Epithelial cell of prostate (primary cell): ENCODE results near the gene GAGE10.
"Not testable (repeated sequence)": the region's sequence is repeated elsewhere in the genome, so short reads cannot be mapped to it uniquely, and the experiment has no call there.

Experiments
- DNase-seq: peaks from one replicate; pipeline ENCODE4 v3.0.0-alpha.2; 2011; ENCODE audit warnings: low read depth, low spot score
- H3K27ac ChIP-seq: fragments of 450-650 bp; 2 replicates; pipeline ENCODE4 v1.5.1; 2017; ENCODE audit warnings: mild to moderate bottlenecking

GAGE10 gene

GRCh38 chrX:49316085-49316484 is 12.6 kb downstream of the GAGE10 start:
- no peak for DNase-seq
- no peak overlapping the region for H3K27ac ChIP-seq

GRCh38 chrX:49321737-49322136 is 18.3 kb downstream of the GAGE10 start, which contains the start of gene GAGE12J:
Gene GAGE12J (plus strand): TSS chrX:49322037. CDS start chrX:49323194, 1,157 bp downstream.
- DNase-seq, H3K27ac ChIP-seq: not testable (repeated sequence)

GRCh38 chrX:49322266-49322665 is 18.8 kb downstream of the GAGE10 start:
- DNase-seq, result not testable (repeated sequence)

GRCh38 chrX:49323735-49324134 is 20.3 kb downstream of the GAGE10 start:
- not testable (repeated sequence) for H3K27ac ChIP-seq, DNase-seq

More at GRCh38 chrX:49322266-49322665, 18.8 kb downstream of the GAGE10 start:
- H3K27ac ChIP-seq, result not testable (repeated sequence)

DNA sequence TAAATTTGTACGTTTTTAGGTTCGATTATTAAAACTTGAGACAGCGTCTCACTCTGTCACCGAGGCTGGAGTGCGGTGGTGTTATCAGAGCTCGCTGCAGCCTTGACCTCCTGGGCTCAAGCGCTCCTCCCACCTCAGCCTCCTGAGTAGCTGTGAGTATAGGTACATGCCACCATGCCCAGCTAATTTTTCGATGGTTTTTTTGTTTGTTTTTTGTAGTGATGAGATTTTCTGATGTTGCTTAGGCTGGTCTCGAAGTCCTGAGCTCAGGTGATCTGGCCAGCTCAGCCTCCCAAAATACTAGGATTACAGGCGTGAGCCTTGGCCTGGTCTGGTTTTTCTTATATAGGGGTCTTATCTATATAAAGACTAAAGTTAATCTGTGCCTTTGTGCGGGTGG is 27.0 kb downstream of the GAGE10 start:
- H3K27ac ChIP-seq, DNase-seq: not testable (repeated sequence)

DNA sequence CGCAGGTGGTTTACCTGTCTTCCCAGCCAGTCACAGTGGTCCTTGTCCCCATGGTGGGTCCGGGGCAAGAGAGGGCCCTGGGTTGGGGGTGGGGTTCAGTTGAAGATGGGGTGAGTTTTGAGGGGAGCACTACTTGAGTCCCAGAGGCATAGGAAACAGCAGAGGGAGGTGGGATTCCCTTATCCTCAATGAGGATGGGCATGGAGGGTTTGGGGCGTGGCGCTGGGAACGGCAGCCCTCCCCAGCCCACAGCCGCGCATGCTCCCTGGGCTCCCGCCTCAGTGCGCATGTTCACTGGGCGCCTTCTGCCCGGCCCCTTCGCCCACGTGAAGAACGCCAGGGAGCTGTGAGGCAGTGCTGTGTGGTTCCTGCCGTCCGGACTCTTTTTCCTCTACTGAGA is 27.8 kb downstream of the GAGE10 start, which contains the start of gene GAGE13:
Gene GAGE13, plus strand, starts transcription at position 301 of the 400 bp plus-strand sequence. CDS start 1,156 bp downstream, outside the sequence.
- not testable (repeated sequence) for DNase-seq, H3K27ac ChIP-seq

DNA sequence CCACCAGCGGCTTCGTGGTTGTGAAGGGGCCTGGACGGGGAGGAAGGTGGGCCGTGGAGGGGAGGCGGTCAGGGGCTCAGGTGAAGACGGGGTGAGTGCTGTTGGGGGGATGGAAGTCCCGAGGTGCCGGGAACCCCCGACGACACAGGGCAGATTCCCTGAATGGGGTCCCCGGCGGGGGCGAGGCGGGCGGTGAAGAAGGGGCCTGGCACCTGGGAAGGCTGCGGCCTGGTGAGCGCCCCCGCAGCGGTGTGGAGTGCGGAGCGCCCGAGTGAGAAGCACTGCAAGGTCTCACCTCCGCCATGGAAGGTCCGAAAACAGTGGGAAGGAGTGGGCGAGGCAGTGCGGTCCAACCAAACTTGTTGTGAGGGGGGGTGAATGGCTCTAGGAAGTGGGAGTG is 28.4 kb downstream of the GAGE10 start:
- not testable (repeated sequence) for H3K27ac ChIP-seq, DNase-seq

DNA sequence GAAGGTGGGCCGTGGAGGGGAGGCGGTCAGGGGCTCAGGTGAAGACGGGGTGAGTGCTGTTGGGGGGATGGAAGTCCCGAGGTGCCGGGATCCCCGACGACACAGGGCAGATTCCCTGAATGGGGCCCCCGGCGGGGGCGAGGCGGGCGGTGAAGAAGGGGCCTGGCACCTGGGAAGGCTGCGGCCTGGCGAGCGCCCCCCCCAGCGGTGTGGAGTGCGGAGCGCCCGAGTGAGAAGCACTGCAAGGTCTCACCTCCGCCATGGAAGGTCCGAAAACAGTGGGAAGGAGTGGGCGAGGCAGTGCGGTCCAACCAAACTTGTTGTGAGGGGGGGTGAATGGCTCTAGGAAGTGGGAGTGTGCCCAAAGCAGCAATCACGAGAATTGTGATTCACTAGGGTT is 38.0 kb downstream of the GAGE10 start:
- H3K27ac ChIP-seq, DNase-seq: not testable (repeated sequence)

DNA sequence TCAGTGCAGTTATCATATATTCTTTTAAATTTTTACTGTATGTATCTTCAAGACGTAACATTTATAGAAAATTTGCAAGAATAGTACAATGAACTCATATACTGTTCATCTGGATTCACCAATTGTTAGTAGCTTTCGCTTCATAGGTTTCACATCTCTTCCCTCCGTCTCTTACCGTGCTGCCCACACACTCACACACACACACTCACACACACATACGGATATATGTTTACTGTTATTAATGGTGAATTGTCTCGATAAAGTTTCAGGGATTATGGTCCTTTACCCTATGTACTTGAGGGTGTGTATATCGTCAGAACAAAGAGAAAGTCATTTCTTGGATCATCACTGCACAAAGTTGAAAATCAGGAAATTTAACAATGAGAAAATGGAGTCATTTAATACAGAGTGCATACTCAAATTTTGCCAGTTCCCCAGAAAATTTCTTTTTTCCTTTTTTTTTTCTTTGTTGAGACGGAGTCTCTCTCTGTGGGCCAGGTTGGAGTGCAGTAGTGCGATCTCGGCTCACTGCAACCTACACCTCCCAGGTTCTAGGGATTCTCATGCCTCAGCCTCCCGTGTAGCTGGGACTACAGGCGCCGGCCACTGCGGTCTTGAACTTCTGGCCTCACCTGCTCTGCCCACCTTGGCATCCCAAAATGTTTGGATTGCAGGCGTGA is 41.2 kb downstream of the GAGE10 start:
- not testable (repeated sequence) for DNase-seq, H3K27ac ChIP-seq

- not testable (repeated sequence) for DNase-seq, H3K27ac ChIP-seq
These were observed 42.0 kb downstream of the GAGE10 start for GRCh38 chrX:49345402-49345801.

- not testable (repeated sequence) for H3K27ac ChIP-seq, DNase-seq
These were observed 42.7 kb downstream of the GAGE10 start for GRCh38 chrX:49346150-49346549.
